Measurements from ENCODE around the gene ADGRF3. TPM values are rescaled to one million over a fixed set of nuclear protein-coding genes. Genes with fewer than 3 reads are reported as not detected.
"Not testable (repeated sequence)": the region's sequence is repeated elsewhere in the genome, so short reads cannot be mapped to it uniquely, and the experiment has no call there.

ADGRF3 gene
- total RNA-seq, 1 donor from 2014 or later, result 0.69 TPM

GRCh38 chr2:26268213-26268612 is 78.4 kb downstream of the ADGRF3 start:
- H3K4me3 ChIP-seq (ENCODE audit: low read depth, low read length), result no peak overlapping the region
- DNase-seq (ENCODE audit: low read depth), result no peak
- TF ChIP-seq, protein P1, sequence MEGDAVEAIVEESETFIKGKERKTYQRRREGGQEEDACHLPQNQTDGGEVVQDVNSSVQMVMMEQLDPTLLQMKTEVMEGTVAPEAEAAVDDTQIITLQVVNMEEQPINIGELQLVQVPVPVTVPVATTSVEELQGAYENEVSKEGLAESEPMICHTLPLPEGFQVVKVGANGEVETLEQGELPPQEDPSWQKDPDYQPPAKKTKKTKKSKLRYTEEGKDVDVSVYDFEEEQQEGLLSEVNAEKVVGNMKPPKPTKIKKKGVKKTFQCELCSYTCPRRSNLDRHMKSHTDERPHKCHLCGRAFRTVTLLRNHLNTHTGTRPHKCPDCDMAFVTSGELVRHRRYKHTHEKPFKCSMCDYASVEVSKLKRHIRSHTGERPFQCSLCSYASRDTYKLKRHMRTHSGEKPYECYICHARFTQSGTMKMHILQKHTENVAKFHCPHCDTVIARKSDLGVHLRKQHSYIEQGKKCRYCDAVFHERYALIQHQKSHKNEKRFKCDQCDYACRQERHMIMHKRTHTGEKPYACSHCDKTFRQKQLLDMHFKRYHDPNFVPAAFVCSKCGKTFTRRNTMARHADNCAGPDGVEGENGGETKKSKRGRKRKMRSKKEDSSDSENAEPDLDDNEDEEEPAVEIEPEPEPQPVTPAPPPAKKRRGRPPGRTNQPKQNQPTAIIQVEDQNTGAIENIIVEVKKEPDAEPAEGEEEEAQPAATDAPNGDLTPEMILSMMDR (conservative IDR thresholded peaks at IDR 0.05; ENCODE audit: low read depth, low read length), result no peak

DNA sequence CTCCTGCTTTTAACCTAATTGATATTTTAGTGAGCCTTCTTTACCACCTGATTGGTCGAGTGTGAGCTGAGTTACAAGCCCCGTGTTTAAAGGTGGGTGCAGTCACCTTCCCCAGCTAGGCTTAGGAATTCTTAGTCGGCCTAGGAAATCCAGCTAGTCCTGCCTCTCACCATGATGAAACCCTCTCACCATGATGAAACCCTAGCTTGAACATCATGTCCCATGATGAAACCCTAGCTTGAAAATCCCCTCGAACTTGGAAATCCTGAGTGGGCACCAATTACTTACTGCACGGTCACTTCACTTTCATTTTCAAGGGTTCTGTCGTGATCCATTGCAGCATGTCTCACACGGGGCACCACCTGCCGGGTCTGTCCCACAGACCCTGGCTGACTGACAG is 87.8 kb downstream of the ADGRF3 start:
- H3K4me3 ChIP-seq (ENCODE audit: low read depth, low read length); DNase-seq (ENCODE audit: low read depth): not testable (repeated sequence)

Other genes starting within 250 kb of the ADGRF3 start
- gene GAREM2, start 173.7 kb downstream of the ADGRF3 start, total RNA-seq, result 1.9 and 3.3 TPM in 2 replicates
- gene HADHA, start 102.2 kb downstream of the ADGRF3 start, total RNA-seq, result 89.0 and 105 TPM in 2 replicates
- 71.1 and 77.8 TPM in 2 replicates for gene HADHB, start 101.8 kb downstream of the ADGRF3 start, total RNA-seq
- 19.3 and 27.1 TPM in 2 replicates for gene SELENOI, start 646 bp downstream of the ADGRF3 start, total RNA-seq
- not detected in 2 replicates for gene DRC1, start 55.1 kb upstream of the ADGRF3 start, total RNA-seq
- gene OTOF, start 131.3 kb upstream of the ADGRF3 start, total RNA-seq, result not detected in 2 replicates